ENCODE data around the gene TGM5.
A peak's percentile ranks its signal among the peaks of the same experiment; 100 is the strongest.

Gene TGM5

DNA sequence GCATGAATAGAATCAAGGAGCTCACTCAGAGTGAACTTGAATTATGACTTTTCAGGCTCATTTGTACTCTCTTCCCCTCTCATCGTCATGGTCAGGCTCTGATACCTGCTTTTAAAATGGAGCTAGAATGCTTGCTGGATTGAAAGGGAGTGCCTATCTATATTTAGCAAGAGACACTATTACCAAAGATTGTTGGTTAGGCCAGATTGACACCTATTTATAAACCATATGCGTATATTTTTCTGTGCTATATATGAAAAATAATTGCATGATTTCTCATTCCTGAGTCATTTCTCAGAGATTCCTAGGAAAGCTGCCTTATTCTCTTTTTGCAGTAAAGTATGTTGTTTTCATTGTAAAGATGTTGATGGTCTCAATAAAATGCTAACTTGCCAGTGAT lies 71.9 kb downstream of the TGM5 start:
- Histone ChIP-seq H3K36me3 (ENCODE audit: control insufficient read depth, insufficient read depth, low read length) (peaks cover 15% of the 10 kb centered on the region), H3K4me3 (replicated peaks; ENCODE audit: low read depth, low read length) (no peak overlapping the region), H3K27me3 (replicated peaks; ENCODE audit: control insufficient read depth, insufficient read depth, low read length) (no peaks in the 10 kb centered on the region)
- TF ChIP-seq, protein P1, sequence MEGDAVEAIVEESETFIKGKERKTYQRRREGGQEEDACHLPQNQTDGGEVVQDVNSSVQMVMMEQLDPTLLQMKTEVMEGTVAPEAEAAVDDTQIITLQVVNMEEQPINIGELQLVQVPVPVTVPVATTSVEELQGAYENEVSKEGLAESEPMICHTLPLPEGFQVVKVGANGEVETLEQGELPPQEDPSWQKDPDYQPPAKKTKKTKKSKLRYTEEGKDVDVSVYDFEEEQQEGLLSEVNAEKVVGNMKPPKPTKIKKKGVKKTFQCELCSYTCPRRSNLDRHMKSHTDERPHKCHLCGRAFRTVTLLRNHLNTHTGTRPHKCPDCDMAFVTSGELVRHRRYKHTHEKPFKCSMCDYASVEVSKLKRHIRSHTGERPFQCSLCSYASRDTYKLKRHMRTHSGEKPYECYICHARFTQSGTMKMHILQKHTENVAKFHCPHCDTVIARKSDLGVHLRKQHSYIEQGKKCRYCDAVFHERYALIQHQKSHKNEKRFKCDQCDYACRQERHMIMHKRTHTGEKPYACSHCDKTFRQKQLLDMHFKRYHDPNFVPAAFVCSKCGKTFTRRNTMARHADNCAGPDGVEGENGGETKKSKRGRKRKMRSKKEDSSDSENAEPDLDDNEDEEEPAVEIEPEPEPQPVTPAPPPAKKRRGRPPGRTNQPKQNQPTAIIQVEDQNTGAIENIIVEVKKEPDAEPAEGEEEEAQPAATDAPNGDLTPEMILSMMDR (IDR thresholded peaks at IDR 0.05; ENCODE audit: insufficient read depth, low read length, poor library complexity, severe bottlenecking): no peak
- no peak for DNase-seq (ENCODE audit: extremely low read depth, insufficient read length)

DNA sequence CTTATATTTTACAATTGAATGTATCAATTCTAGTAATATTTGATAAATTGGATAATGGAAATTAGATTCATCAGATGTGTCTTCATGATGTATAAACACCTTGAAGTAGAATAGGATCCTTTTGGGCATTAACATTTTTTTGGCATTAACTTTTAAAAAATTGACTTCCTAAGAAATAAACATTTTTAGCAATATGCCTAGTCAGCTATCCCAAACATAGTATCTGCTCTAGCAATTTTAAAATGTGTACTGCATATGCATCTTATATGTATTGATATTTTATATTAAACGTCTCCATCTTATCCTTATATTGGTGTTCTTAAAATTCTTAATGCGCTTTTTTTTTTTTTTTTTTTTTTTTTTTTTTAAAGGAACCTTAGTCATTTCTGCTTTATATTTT lies 73.0 kb downstream of the TGM5 start:
- TF ChIP-seq, protein P1 (IDR thresholded peaks at IDR 0.05; ENCODE audit: insufficient read depth, low read length, poor library complexity, severe bottlenecking): no peak
- DNase-seq (ENCODE audit: extremely low read depth, insufficient read length): no peak
- no peak overlapping the region for H3K4me3 ChIP-seq (replicated peaks; ENCODE audit: low read depth, low read length)
- H3K27me3 ChIP-seq (replicated peaks; ENCODE audit: control insufficient read depth, insufficient read depth, low read length): no peaks in the 10 kb centered on the region
- peaks cover 16% of the 10 kb centered on the region for H3K36me3 ChIP-seq (ENCODE audit: control insufficient read depth, insufficient read depth, low read length)

DNA sequence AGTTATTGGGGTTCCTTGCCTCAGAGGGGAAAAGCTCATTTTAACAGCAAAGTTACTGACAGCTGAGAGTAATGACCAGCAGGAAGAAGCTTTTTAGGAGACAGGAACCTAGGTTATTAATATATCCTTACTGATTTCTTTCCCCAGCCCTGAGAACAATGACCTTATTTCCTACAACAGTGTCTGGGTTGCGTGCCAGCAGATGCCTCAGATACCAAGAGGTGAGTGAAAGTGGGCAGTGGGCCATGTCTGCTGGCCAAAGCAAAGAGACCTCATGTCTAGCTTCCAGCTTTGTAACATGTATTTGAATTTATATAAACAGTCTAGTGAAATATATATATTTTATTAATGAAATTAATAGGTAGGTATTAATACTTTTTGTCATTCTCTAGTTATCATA lies 76.5 kb downstream of the TGM5 start:
- no peak overlapping the region for H3K4me3 ChIP-seq (replicated peaks; ENCODE audit: low read depth, low read length)
- DNase-seq (ENCODE audit: extremely low read depth, insufficient read length): no peak

DNA sequence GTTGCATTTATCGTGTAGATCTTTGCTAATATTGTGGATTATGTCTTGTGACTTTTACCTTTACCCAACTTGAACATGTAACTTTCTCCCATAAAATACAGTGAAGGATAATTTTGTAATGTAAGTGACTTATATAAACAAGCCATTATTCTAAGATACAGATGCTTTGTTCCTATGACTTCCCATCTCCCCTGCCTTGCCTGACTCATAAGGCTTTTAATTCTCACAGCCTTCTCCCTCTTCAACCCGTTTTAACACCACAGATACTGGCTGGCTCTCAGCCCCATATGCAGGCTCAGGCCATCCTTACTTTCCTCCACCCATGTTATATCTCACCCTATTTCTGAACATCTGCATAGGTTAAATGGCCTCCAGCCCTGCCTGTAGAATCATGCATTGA lies 77.4 kb downstream of the TGM5 start:
- peaks cover 11% of the 10 kb centered on the region for H3K36me3 ChIP-seq (ENCODE audit: control insufficient read depth, insufficient read depth, low read length)
- no peak for DNase-seq (ENCODE audit: extremely low read depth, insufficient read length)
- H3K27me3 ChIP-seq (replicated peaks; ENCODE audit: control insufficient read depth, insufficient read depth, low read length): no peaks in the 10 kb centered on the region
- H3K4me3 ChIP-seq (replicated peaks; ENCODE audit: low read depth, low read length): no peak overlapping the region
- TF ChIP-seq, protein P1 (IDR thresholded peaks at IDR 0.05; ENCODE audit: insufficient read depth, low read length, poor library complexity, severe bottlenecking): no peak

More for the DNA sequence above, 76.5 kb downstream of the TGM5 start:
- Histone ChIP-seq H3K36me3 (ENCODE audit: control insufficient read depth, insufficient read depth, low read length) (peaks cover 11% of the 10 kb centered on the region), H3K27me3 (replicated peaks; ENCODE audit: control insufficient read depth, insufficient read depth, low read length) (no peaks in the 10 kb centered on the region)
- TF ChIP-seq, protein P1 (IDR thresholded peaks at IDR 0.05; ENCODE audit: insufficient read depth, low read length, poor library complexity, severe bottlenecking): no peak

DNA sequence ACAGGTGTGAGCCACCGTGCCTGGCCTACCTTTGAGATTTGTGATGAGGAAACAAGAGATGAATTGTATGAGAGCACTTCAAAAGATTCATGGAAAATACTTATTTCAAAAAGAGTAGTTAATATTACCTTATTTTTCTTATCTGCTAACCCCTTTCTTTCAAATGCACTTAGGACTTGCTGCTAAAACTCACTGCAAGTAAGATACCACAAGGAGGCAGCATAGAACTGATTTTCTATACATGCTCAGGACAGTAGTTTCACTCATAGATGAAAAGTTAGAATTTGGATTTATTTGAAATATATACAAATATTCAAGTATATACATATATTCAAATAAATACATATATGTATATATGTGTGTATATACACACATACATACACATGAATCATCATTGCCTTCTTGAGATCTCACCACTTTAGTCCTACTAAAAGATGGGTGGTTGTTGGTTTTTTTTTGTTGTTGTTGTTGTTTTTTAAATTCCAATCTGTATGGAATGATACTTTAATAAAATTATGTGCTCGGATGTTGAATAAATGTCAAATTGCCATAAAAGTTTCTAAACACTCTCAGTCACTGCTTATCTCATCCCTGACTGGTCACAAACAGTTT lies 79.1 kb downstream of the TGM5 start:
- TF ChIP-seq, protein P1 (IDR thresholded peaks at IDR 0.05; ENCODE audit: insufficient read depth, low read length, poor library complexity, severe bottlenecking): peak; percentile 75
- H3K4me3 ChIP-seq (replicated peaks; ENCODE audit: low read depth, low read length): no peak overlapping the region
- DNase-seq (ENCODE audit: extremely low read depth, insufficient read length): no peak
- H3K36me3 ChIP-seq (ENCODE audit: control insufficient read depth, insufficient read depth, low read length): peaks cover 10% of the 10 kb centered on the region
- H3K27me3 ChIP-seq (replicated peaks; ENCODE audit: control insufficient read depth, insufficient read depth, low read length): no peaks in the 10 kb centered on the region

DNA sequence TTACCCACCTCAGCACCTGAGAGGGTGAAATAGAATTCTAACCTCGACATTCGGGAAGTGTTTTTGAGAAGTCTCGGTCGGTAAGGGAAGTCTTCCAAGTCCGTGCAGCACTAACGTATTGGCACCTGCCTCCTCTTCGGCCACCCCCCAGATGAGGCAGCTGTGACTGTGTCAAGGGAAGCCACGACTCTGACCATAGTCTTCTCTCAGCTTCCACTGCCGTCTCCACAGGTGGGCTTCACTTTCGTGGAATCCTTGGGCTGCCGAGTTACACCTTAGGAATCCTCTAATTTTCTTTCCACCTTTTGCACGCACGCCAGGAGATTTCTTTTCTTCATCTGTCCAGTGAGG lies 80.8 kb downstream of the TGM5 start:
- Histone ChIP-seq H3K36me3 (ENCODE audit: control insufficient read depth, insufficient read depth, low read length) (peaks cover 5% of the 10 kb centered on the region), H3K4me3 (replicated peaks; ENCODE audit: low read depth, low read length) (peak overlapping the region; percentile 61), H3K27me3 (replicated peaks; ENCODE audit: control insufficient read depth, insufficient read depth, low read length) (no peaks in the 10 kb centered on the region)
- TF ChIP-seq, protein P1 (IDR thresholded peaks at IDR 0.05; ENCODE audit: insufficient read depth, low read length, poor library complexity, severe bottlenecking): no peak
- DNase-seq (ENCODE audit: extremely low read depth, insufficient read length): no peak
